ENCODE data around the gene TBC1D14.

TBC1D14 gene

DNA sequence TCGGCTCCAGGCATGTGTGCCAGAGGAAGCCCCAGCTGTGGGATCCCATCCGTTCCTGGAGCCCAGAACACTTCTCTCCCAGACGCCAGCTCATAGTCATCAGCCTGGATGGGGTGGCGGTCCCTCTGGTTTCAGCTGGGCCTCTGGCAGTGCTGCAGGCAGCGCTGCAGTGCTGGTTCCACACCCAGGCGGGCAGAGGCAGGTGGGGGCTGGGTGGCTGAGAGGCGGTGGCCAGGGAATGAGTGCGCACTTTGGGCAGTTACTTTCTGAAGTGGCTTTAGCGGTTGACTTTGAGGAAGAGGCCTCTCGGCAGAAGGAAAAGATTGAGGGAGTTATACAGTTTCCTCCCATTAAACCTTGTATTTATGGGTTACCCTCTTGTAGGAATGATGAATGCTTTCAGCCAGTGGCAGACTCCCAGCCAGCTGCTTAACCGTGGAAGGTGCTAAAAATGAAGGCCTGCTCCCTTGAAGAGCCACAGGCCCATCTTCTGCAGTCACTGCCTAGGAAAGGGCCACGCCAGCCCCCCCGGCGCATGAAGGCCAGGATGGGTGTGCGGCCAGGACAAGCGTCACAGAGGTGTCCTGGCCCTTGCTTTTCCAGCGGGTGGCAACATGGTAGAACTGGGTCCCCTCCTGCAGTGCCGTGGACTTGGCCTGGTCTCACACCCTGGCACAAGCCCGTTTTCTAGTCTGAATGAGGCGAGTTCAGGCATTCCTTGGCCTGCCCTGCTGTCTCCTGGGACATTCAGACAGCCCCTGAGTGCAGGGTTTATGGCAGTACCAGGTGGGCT is 143.5 kb downstream of the TBC1D14 start:
- H3K9me3 ChIP-seq (ENCODE audit: insufficient read depth, low read depth, low read length), result no peaks in the 10 kb centered on the region
- peak; percentile 98 for TF ChIP-seq EZH2phosphoT487 (IDR thresholded peaks at IDR 0.05; ENCODE audit: borderline replicate concordance)
- TF ChIP-seq, protein P1, sequence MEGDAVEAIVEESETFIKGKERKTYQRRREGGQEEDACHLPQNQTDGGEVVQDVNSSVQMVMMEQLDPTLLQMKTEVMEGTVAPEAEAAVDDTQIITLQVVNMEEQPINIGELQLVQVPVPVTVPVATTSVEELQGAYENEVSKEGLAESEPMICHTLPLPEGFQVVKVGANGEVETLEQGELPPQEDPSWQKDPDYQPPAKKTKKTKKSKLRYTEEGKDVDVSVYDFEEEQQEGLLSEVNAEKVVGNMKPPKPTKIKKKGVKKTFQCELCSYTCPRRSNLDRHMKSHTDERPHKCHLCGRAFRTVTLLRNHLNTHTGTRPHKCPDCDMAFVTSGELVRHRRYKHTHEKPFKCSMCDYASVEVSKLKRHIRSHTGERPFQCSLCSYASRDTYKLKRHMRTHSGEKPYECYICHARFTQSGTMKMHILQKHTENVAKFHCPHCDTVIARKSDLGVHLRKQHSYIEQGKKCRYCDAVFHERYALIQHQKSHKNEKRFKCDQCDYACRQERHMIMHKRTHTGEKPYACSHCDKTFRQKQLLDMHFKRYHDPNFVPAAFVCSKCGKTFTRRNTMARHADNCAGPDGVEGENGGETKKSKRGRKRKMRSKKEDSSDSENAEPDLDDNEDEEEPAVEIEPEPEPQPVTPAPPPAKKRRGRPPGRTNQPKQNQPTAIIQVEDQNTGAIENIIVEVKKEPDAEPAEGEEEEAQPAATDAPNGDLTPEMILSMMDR (conservative IDR thresholded peaks at IDR 0.05; ENCODE audit: low read length), result no peak
- H3K27me3 ChIP-seq (ENCODE audit: insufficient read depth, low read length, poor library complexity, severe bottlenecking), result peaks cover 21% of the 10 kb centered on the region
- peaks cover 65% of the 10 kb centered on the region for H4K20me1 ChIP-seq (ENCODE audit: insufficient read depth, low read length, poor library complexity, severe bottlenecking)
- H3K4me2 ChIP-seq (ENCODE audit: low read depth, low read length, poor library complexity, severe bottlenecking), result peak overlapping the region; percentile 47
- H3K9me2 ChIP-seq (replicated peaks; ENCODE audit: low read depth, low read length), result no peaks in the 10 kb centered on the region
- H3F3A ChIP-seq (ENCODE audit: low read depth), result no peaks in the 10 kb centered on the region
- no peak overlapping the region for H2AFZ ChIP-seq (ENCODE audit: low read length)
- H3K79me2 ChIP-seq (ENCODE audit: insufficient read depth, low read length), result no peaks in the 10 kb centered on the region
- H3K9ac ChIP-seq (ENCODE audit: low read depth, low read length, poor library complexity, severe bottlenecking), result no peak overlapping the region
- H3K4me1 ChIP-seq (ENCODE audit: insufficient read depth, low read length, poor library complexity, severe bottlenecking), result peaks cover 18% of the 10 kb centered on the region
- H3K36me3 ChIP-seq (ENCODE audit: insufficient read depth, low read length), result peaks cover 23% of the 10 kb centered on the region; the same call in 1 of the 2 replicates
- H3K4me3 ChIP-seq (ENCODE audit: low read length, poor library complexity, severe bottlenecking), result no peak overlapping the region

DNA sequence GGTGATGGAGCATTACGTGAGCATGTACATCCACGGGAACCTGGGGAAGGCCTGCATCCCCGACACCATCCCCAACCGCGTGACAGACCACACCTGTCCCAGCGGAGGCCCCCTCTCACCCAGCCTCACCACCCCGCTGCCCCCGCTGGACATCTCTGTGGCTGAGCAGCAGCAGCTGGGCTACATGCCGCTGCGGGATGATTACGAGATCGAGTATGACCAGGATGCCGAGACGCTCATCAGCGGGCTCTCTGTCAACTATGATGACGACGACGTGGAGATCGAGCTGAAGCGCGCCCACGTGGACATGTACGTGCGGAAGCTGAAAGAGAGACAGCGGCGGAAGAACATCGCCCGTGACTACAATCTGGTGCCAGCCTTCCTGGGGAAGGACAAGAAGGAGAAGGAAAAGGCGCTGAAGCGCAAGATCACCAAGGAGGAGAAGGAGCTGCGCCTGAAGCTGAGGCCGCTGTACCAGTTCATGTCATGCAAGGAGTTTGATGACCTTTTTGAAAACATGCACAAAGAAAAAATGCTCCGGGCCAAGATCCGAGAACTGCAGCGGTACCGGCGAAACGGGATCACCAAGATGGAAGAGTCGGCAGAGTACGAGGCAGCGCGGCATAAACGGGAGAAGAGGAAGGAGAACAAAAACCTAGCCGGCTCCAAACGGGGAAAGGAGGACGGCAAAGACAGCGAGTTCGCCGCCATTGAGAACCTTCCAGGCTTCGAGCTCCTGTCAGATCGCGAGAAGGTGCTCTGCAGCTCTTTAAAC is 144.7 kb downstream of the TBC1D14 start:
- H3K4me1 ChIP-seq (ENCODE audit: insufficient read depth, low read length, poor library complexity, severe bottlenecking), result peaks cover 18% of the 10 kb centered on the region

DNA sequence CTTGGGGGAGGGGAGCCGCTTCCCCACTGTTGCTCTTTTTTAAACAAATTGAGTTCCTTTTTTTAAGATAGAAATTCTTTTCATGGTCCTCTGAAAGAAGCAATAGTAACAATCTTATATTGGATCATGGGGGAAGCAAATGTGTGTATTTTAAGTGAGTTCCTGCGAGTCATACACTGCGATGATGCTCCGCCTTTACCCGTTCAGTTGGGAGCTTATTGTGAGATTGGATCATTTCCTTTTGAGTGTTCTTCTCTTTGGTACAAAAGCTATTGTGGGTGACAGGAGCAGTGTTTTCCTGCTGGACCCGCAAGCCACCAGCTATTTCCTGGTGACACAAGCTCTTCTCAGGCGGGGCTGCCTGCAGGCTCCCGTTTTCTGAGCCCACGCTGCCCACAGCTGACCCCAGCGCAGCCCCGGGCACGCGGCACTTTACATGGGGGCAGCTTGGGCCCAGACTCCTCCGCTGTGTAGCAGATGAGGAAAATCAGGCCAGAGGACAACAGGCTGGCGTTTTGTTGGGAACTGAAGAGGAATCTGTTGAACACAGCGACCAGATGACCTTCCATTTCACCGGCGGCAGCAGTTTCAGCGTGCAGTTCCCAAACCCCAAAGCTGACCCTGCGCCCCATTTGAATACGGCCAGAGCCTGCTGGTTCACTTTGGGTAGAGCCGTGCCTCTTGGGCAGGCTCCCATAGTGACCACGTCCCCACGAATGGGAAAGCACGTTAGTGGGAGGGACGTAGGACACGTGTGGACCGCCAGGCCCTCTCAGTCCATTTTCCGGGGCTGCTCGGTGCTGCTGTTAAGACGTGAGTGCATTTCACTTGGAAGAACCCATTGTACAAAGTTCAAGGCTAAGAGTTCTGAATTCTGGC is 145.7 kb downstream of the TBC1D14 start:
- Histone ChIP-seq H3K36me3 (ENCODE audit: insufficient read depth, low read length) (peaks cover 33% of the 10 kb centered on the region; the same call in 1 of the 2 replicates), H3F3A (ENCODE audit: low read depth) (no peaks in the 10 kb centered on the region), H3K4me1 (ENCODE audit: insufficient read depth, low read length, poor library complexity, severe bottlenecking) (peaks cover 18% of the 10 kb centered on the region), H3K79me2 (ENCODE audit: insufficient read depth, low read length) (no peaks in the 10 kb centered on the region), H4K20me1 (ENCODE audit: insufficient read depth, low read length, poor library complexity, severe bottlenecking) (peaks cover 51% of the 10 kb centered on the region), H3K4me2 (ENCODE audit: low read depth, low read length, poor library complexity, severe bottlenecking) (no peak overlapping the region), H3K9me2 (replicated peaks; ENCODE audit: low read depth, low read length) (no peaks in the 10 kb centered on the region), H3K4me3 (ENCODE audit: low read length, poor library complexity, severe bottlenecking) (no peak overlapping the region), H2AFZ (ENCODE audit: low read length) (no peak overlapping the region), H3K9me3 (ENCODE audit: insufficient read depth, low read depth, low read length) (no peaks in the 10 kb centered on the region), H3K9ac (ENCODE audit: low read depth, low read length, poor library complexity, severe bottlenecking) (no peak overlapping the region), H3K27me3 (ENCODE audit: insufficient read depth, low read length, poor library complexity, severe bottlenecking) (peaks cover 9% of the 10 kb centered on the region)
- TF ChIP-seq EZH2phosphoT487 (IDR thresholded peaks at IDR 0.05; ENCODE audit: borderline replicate concordance), result no peak
- TF ChIP-seq, protein P1 (conservative IDR thresholded peaks at IDR 0.05; ENCODE audit: low read length), result no peak

More for the DNA sequence above, 144.7 kb downstream of the TBC1D14 start:
- Histone ChIP-seq H3K36me3 (ENCODE audit: insufficient read depth, low read length) (peaks cover 23% of the 10 kb centered on the region; the same call in 1 of the 2 replicates), H3K79me2 (ENCODE audit: insufficient read depth, low read length) (no peaks in the 10 kb centered on the region), H3K4me2 (ENCODE audit: low read depth, low read length, poor library complexity, severe bottlenecking) (no peak overlapping the region), H3K9ac (ENCODE audit: low read depth, low read length, poor library complexity, severe bottlenecking) (no peak overlapping the region), H3K27me3 (ENCODE audit: insufficient read depth, low read length, poor library complexity, severe bottlenecking) (peaks cover 19% of the 10 kb centered on the region), H4K20me1 (ENCODE audit: insufficient read depth, low read length, poor library complexity, severe bottlenecking) (peaks cover 61% of the 10 kb centered on the region), H3K4me3 (ENCODE audit: low read length, poor library complexity, severe bottlenecking) (no peak overlapping the region), H2AFZ (ENCODE audit: low read length) (no peak overlapping the region), H3K9me3 (ENCODE audit: insufficient read depth, low read depth, low read length) (no peaks in the 10 kb centered on the region), H3F3A (ENCODE audit: low read depth) (no peaks in the 10 kb centered on the region), H3K9me2 (replicated peaks; ENCODE audit: low read depth, low read length) (no peaks in the 10 kb centered on the region)
- no peak for TF ChIP-seq EZH2phosphoT487 (IDR thresholded peaks at IDR 0.05; ENCODE audit: borderline replicate concordance)
- TF ChIP-seq, protein P1 (conservative IDR thresholded peaks at IDR 0.05; ENCODE audit: low read length), result no peak

All from Loucy (cell line).